ENCODE results near the gene ASPDH.

Gene ASPDH

GRCh38 chr19:50513746-50514345 is at the start of gene ASPDH:
Gene ASPDH, minus strand, starts transcription at chr19:50513913. Its CDS starts 90 bp downstream, at chr19:50513823.
- no peak for FAIRE-seq

- no peak for FAIRE-seq
Observed at GRCh38 chr19:50562996-50563395, 49.3 kb upstream of the ASPDH start.

DNA sequence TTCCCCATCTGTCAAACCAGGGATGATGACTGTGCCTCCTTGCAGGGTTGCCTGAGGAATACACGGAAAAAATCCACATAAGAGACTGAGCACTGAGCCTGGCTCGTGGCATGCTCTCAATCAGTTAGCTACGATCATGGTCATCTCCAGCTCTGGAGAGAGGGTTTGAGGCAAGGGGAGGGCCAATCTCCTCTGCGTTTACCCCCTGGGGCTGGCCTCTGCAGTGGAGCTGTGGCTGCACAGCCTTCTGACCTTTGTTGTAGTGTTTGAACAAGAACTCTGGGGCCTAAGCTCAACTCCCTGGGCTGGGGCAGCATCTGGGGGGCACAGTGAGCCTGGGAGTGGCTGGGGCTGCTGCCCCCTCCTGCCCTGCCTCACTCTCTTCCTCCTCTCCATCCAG is 48.6 kb upstream of the ASPDH start:
- FAIRE-seq, result no peak

DNA sequence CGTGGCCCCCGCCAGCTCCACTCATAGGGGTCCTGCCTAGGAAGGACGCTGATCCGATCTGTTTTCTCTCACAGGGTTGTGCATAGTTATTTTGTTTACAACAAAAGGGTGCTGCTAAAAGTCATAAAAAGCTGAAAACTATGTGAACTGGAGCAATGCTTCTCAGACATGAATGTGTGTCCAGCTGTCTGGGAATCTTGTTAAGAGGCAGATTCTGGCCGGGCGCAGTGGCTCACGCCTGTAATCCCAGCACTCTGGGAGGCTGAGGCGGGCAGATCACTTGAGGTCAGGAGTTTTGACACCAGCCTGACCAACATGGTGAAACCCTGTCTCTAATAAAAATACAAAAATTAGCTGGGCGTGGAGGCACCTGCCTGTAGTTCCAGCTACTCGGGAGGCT is 45.9 kb upstream of the ASPDH start:
- FAIRE-seq, result no peak

GRCh38 chr19:50558449-50558848 is 44.7 kb upstream of the ASPDH start:
- no peak for FAIRE-seq

GRCh38 chr19:50558039-50558438 is 44.3 kb upstream of the ASPDH start:
- no peak for FAIRE-seq

DNA sequence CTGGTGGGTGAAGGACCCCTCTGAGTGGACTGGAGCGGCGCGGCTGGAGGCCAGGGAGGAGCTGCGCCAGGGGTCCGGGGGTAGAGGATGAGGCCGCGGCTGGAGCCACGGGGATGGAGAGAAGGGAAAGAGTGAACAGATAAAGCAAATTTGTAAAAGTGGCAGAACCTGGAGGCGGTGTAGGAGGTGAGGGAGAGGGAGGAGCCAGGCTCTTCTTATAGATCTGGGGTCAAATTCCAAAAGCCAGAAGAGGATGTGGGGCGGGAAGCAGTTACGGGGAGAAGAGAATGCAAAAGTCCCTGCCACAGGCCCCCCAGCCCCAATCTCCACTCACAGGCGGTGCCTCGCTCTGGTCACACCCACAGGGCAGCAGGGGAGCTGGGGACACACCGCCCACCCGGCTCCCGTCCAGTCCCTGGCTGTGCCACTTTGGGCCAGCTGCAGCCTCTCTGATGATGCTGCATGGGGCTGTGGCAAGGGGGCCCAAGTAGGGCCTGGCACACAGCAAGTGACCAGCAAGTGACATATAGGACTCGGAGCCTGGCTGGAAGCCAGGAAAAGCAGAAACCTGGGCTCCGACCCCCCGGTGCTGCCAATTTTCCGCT is 43.4 kb upstream of the ASPDH start:
- FAIRE-seq, result no peak

- FAIRE-seq, result no peak
Observed at GRCh38 chr19:50556282-50557008, 42.7 kb upstream of the ASPDH start.

DNA sequence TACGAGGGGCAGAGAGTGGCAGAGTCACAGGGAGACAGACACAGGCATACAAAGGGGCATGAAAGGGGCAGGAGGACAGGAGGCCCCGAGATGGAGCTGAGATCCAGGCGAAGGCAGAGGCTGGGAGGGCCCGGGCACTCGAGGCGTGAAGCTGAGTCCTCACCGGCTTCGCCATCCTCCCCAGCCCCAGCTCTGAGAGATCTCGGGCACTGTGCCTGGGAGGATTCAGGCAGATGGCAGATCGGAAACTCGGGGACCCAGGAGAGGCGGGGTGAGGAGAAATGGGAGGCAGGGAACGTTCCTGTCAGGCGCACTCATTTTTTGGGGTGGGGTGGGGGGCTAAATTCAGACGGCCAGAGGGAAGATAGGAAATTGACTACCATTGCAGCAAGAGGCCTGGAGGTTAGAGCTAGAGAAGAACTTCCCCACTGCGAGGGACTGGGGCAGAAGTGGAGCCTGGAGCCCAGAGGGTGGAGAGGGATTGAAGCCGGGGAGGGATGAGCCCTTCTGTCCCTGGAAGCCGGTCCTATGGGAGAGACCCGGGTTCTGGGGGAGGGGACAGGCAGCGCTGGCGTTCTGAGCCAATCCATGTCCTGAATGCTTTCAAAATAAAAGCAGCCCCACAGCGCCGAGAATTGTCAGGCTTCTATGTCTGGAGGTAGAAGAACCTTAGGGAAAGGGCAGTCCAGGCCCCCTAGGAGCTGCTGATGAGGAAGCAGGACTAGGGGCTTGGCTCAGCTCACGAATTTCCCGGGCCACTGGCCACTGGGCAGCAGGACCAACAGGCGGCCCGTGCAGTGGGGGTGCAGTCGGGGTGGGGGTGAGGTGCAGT is 42.0 kb upstream of the ASPDH start:
- FAIRE-seq, result no peak

- no peak for FAIRE-seq
Observed at GRCh38 chr19:50555033-50555432, 41.3 kb upstream of the ASPDH start.

DNA sequence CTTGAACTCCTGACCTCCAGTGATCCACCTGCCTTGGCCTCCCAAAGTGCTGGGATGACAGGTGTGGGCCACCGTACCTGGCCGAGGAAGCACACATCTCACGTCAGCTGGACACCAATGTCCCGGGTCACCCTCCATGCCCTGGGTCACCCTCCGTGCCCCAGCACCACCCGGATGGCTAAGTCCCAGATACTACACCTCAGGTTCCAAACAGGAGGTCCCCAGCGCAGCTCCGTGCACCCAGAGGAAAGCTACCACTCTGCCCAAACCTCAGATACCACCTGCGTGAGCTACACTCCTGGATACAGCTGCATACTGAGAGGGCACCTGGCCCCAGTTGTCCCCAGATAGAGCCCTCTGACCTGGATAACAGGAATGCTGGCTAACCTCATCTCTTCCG is 40.5 kb upstream of the ASPDH start:
- FAIRE-seq, result no peak

GRCh38 chr19:50553134-50553703 is 39.5 kb upstream of the ASPDH start:
- FAIRE-seq, result no peak

- no peak for FAIRE-seq
Observed at GRCh38 chr19:50552540-50552939, 38.8 kb upstream of the ASPDH start.

DNA sequence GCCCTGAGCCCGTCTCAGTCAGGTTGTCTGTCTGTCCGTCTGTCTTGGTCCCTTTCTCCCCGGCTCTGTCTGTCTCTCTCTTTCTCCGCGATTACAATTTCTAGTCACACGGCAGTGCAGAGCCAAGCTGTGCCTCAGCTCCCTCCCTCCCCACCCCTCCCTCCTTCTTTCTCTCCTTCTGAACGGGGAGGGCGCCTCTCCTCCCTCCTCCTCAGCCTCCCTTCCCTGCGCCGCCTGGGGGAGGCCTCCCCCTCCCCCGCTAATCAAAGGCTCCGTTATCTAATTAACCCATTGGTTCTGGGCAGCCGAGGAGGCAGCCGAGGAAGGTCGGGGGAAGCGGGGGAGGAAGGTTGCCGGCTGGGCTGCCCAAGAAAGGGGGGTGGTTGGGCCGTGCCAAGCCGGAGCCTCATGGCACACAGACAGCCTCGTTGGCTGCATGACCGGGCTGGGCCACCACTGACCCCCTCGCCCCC is 38.0 kb upstream of the ASPDH start:
- no peak for FAIRE-seq

DNA sequence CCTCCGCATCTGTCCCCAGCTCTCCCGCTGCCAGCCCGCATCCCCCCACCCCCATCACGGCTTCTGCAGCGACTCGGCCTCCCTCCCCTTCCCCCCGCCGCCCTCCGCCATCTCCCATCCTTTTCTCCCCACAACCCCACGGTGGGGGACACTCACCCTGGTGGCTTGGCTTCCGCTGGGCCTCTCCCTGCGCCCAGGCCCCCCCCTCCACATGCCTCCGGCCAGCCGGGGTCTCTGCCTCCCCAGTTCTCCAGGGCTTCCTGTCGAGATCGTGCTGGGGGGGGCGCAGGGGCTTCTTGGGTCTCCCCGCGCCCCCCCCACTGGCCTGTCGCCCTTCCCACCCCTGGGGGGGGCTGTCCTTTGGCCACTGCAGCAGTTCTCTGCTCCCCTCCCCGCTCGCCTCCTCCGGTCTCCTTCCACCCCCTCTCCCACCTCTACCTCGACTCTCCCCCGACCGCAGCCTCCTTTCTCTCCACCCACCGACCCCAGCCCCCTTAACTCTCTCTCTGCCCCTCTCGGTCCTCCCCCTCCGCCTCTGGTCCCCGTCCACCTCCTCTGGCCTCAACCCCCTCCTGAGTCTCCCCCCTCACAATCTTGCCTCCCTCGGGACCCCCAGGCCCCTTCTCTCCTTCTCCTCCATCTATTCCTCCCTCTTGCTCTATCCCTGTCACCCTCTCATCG is 37.5 kb upstream of the ASPDH start:
- FAIRE-seq, result no peak

DNA sequence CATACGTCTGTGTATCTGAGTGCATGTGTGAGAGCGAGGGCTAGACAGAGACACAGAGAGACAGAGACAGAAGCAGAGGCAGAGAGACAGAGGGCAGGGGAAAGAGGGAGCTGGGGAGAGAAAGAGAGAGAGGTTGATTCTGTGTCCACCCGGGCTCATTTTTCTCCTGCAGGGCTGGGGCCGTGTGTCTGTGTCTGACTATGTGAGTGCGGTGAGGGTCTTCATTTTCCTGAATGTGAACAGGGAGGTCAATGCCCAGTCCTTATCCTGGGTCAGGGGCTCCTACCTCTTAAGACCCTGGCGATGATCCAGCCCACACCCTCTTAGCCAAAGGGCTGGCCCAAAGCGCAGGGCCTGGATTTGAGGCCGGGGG is 36.9 kb upstream of the ASPDH start:
- no peak for FAIRE-seq

- no peak for FAIRE-seq
Observed at GRCh38 chr19:50549927-50550593, 36.3 kb upstream of the ASPDH start.

DNA sequence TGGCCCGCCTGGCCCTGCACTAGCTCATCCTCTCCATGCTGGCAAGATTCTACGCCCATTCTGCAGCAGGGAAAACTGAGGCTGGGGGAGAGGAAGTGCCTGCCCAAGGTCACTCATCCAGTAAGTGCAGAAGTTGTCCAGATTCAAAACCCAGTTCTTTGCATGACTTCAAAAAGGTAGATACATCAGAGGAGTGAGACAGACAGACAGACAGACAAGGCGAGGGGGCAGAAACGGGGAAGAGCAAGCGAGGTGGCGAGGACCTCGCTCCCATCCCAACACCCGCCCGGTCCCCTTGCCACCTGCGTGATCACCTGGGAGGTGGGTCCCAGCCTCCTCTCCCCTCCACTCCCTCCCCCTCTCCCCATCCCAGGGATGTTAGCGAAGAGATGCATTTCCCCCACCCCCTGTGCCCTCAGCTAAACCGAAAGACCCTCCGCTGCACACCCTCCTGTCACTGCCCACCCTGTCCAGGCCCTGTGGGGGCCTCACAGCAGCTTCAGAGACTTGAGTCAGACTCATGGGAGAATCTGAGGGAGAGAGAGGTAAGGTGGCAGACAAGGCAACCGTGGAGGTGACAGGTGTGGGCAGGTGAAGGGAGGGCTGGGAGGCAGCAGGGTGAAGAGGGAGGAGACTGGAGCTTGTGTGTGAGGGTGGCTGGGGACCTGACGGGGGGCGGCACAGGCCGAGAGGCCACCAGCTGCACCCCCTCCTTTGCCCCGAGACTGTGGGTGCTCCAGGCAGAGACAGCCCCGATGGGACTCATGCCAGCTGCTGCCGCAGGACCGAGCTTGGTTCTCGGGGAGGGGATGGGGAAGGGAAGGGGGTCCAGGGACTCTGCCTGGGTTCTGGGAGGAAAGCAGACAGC is 35.6 kb upstream of the ASPDH start:
- FAIRE-seq, result no peak

- no peak for FAIRE-seq
Observed at GRCh38 chr19:50548191-50549058, 34.7 kb upstream of the ASPDH start.
